Heart right ventricle (tissue), 16 donors: ENCODE measurements around the gene BYSL. TPM values are rescaled to one million over a fixed set of nuclear protein-coding genes. Genes with fewer than 3 reads are reported as not detected.

Source experiments
- ATAC-seq, 8 donors: fragments of 200-7000 bp; cut with Tn5 transposase; one replicate each; pipeline ENCODE4 v1.9.1; 2020; ENCODE audit warnings: mild to moderate bottlenecking in 8 of 8, moderate library complexity in 8 of 8, moderate number of reproducible peaks in 1 of 8
- DNase-seq, 2 donors: peaks; one replicate each; pipeline ENCODE4 v3.0.0-alpha.2; 2020
- H3K27ac ChIP-seq, 10 donors: fragments of 200-600 bp; sonication (generic) in 2 of 10; one replicate each; pipeline versions ENCODE4 v1.5.0 to v1.8.0; 2020 to 2022; ENCODE audit warnings: mild to moderate bottlenecking in 3 of 10
- H3K27me3 ChIP-seq, 7 donors: fragments of 200-600 bp; one replicate each; pipeline ENCODE4 v1.8.0; 2021 to 2022; ENCODE audit warnings: mild to moderate bottlenecking in 2 of 7
- H3K36me3 ChIP-seq, 9 donors: fragments of 200-600 bp; sonication (generic) in 1 of 9; one replicate each; pipeline versions ENCODE4 v1.5.0 to v1.8.0; 2020 to 2022; ENCODE audit warnings: mild to moderate bottlenecking in 2 of 9
- H3K4me1 ChIP-seq, 9 donors: fragments of 200-600 bp; sonication (generic) in 1 of 9; one replicate each; pipeline versions ENCODE4 v1.5.0 to v1.8.0; 2020 to 2022; ENCODE audit warnings: mild to moderate bottlenecking in 4 of 9
- H3K4me3 ChIP-seq, 10 donors: fragments of 200-600 bp; sonication (generic) in 2 of 10; one replicate each; pipeline versions ENCODE4 v1.5.0 to v1.8.0; 2020 to 2022; ENCODE audit warnings: mild to moderate bottlenecking in 7 of 10, moderate library complexity in 2 of 10
- H3K9me3 ChIP-seq, 11 donors: fragments of 200-600 bp in 10 of 11; sonication (generic) in 2 of 11; one replicate each; pipeline versions ENCODE4 v1.5.0 to v1.8.0; 2013 to 2022; ENCODE audit warnings: mild to moderate bottlenecking in 2 of 11, control low read depth in 1 of 11, moderate library complexity in 1 of 11
- WGBS, 2 donors: extraction: QIAGEN DNeasy Blood & Tissue Kit; methylation state at CpG; one replicate each; pipeline ENCODE4 v1.1.7; 2013; ENCODE audit warnings: inconsistent platforms in 1 of 2; 5-methylcytosine and 5-hydroxymethylcytosine counted together
- intact Hi-C, 10 donors: fragments of 100-400 bp; cut with DNase I; formaldehyde crosslinking; loops; one replicate each; pipeline versions ENCODE4 v1.11.1 to v1.14.2; 2022
- polyA plus RNA-seq, 2 donors: library from polyadenylated mRNA; stranded (reverse); fragments of 200-250 nt; gene quantifications; one replicate each; pipeline ENCODE4 v1.2.3, GENCODE V29; 2013
- total RNA-seq, 10 donors: library from RNA; stranded (reverse); fragmentation: NEBNext Ultra II Directional in 3 of 10; extraction: Animal tissue kit (Norgen Biotek cat#: 25700) in 3 of 10; gene quantifications; one replicate each; pipeline versions ENCODE4 v1.2.1 to v1.2.4, GENCODE V29; 2021 to 2023
- TF ChIP-seq, protein P1 (sequence below), 9 donors: fragments of 200-600 bp; sonication (generic) in 2 of 9; IDR thresholded peaks; one replicate each; pipeline versions ENCODE4 v1.5.0 to v1.8.0; 2021 to 2022; ENCODE audit warnings: antibody characterized with exemption in 9 of 9, mild to moderate bottlenecking in 5 of 9, moderate library complexity in 1 of 9
- donor health status: Arrhythmogenic right ventricular cardiomyopathy.
- donor health status: ischemic (EF 13 %, LVEDD 7.1; RV severe dilation, severe dysfunction).
- donor health status: healthy with polysubstance abuse.
- donor health status: DM: no; HTN: yes; CAD: no.
- donor health status: DM: no; HTN: no; CAD: no.
- donor health status: ischemic (EF 25% LVEDD 6.9; RV normal size, moderate dysfunction).
- donor health status: ischemic (EF 25% LVEDD 5.7; RV mildly dilated, moderate dysfunction).
- donor health status: healthy.
- donor health status: DM: yes; HTN: yes; CAD: no.
- donor health status: Ischemic cardiomyopathy.
- donor health status: ischemic (EF 35%, LVEDD 5.7; RV mildly dilated, moderate dysfunction).
- donor health status: nonischemic (EF 11% LVEDD 7.7; RV severe dilation, severe dysfunction).
- donor health status: DM: yes; HTN: yes; CAD: no.
- donor health status: PGD.
- donor health status: ischemic (EF 29% LVEDD 5.4; RV normal size, mild dysfunction).
- donor health status: nonischemic (EF 23%, LVEDD 6.1; RV moderate dilation, normal function).

Gene BYSL
- total and polyA plus RNA-seq, 12 donors, result 4.3 to 20.0 (median 9.9) TPM

DNA sequence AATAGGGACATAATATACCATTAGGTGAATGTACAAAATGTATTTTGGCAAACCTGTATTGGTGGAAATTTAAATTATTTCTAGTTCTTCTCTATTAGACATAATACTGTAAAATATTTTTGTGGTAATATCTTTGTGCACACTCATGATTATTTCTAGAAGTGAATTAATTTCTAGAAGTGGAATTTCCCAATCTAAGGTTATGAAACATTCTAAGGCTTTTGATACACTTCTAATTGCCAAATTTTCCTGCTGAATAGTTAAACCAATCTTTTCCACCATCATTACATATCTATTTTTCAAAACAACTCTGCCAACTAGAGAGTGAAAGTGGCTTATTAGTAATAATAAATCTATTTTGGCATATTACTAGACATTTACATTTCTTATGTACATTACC, 22.2 kb downstream of the BYSL start:
- Histone ChIP-seq H3K36me3 (peaks cover 0 to 2% (median 0%) of the 10 kb centered on the region in 9 donors), H3K27me3 (no peaks in the 10 kb centered on the region), H3K4me3 (no peak overlapping the region), H3K9me3 (no peaks in the 10 kb centered on the region), H3K27ac (no peak overlapping the region), H3K4me1 (peaks cover 19 to 45% (median 34%) of the 10 kb centered on the region in 9 donors)
- DNase-seq, result no peak
- ATAC-seq, result no peak
- TF ChIP-seq, protein P1, sequence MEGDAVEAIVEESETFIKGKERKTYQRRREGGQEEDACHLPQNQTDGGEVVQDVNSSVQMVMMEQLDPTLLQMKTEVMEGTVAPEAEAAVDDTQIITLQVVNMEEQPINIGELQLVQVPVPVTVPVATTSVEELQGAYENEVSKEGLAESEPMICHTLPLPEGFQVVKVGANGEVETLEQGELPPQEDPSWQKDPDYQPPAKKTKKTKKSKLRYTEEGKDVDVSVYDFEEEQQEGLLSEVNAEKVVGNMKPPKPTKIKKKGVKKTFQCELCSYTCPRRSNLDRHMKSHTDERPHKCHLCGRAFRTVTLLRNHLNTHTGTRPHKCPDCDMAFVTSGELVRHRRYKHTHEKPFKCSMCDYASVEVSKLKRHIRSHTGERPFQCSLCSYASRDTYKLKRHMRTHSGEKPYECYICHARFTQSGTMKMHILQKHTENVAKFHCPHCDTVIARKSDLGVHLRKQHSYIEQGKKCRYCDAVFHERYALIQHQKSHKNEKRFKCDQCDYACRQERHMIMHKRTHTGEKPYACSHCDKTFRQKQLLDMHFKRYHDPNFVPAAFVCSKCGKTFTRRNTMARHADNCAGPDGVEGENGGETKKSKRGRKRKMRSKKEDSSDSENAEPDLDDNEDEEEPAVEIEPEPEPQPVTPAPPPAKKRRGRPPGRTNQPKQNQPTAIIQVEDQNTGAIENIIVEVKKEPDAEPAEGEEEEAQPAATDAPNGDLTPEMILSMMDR (IDR thresholded peaks at IDR 0.05), result no peak
- intact Hi-C loops, result loop anchor here in 4 of 10 donors (5.0 kb wide), 2 partner anchors 99 to 156 kb away; partner anchors contain the start of gene TOMM6 (in 2 of the 4)

DNA sequence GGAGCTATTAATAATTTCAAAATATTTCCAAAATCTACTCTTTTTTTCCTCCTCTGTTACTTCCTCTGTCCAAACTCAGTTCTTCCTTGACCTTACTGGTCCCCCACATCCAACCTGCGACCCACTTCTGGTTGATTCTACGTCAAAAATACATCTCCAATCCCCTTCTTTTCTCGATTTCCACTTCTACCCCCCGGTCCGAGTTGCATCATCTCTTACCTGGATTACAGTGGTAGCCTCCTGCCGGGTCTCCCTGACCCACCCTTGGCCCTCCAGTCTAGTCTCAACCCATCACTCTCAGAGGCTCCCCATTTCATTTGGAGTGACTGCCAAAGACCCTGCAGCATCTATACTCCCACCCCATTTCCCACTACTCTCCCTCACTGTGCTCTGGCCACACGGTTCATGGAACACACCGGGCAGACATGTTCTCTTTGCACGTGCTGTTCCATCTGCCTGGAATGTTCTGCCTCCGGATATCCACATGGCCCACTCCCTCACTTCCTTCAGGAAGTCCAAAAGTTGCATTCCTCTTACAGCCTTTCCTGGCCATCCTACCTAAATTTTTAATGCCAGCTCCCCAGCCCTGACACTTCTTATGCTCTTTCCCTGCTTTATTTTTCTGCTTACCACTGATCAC, 26.4 kb downstream of the BYSL start:
- WGBS, 2 donors, result 71 to 83% methylated on average over 10 of the region's 10 CpGs
- no peaks in the 10 kb centered on the region for H3K9me3 ChIP-seq
- no peaks in the 10 kb centered on the region for H3K27me3 ChIP-seq
- H3K4me3 ChIP-seq, result no peak overlapping the region
- H3K36me3 ChIP-seq, result no peaks in the 10 kb centered on the region
- intact Hi-C loops, result no loop called here
- TF ChIP-seq, protein P1 (IDR thresholded peaks at IDR 0.05), result no peak
- DNase-seq (no peak), ATAC-seq (peak in 4 of 8 donors; percentile 27 to 65 (median 50))
- H3K27ac ChIP-seq, result peak overlapping the region in 3 of 10 donors; percentile 15 to 62 (median 16)
- H3K4me1 ChIP-seq, result peaks cover 0 to 20% (median 7%) of the 10 kb centered on the region in 9 donors

DNA sequence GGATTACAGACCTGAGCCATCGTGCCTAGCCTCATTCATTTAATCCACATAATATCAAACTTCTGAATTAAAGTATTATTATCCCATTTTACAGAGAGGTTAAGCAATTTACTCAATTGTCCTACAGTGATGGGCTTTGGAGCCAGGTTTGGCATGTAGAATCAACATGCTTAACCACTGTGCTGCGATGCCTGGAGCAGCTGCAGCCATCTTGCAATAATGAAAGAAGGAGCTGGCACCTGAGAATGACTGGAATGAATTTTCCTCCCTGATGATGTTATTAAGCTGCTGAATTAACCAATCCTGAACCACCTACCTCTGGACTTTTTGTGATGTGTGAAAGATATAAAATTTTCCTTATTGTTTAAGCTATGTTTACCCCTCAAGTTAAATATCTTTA, 33.4 kb downstream of the BYSL start:
- intact Hi-C loops, result no loop called here
- WGBS, 2 donors, result 95 to 97% methylated on average over 2 of the region's 2 CpGs
- H3K4me1 ChIP-seq, result no peaks in the 10 kb centered on the region

GRCh38 chr6:41955412-41955811, 34.1 kb downstream of the BYSL start:
- 81 to 84% methylated on average over 2 of the region's 2 CpGs for WGBS, 2 donors
- TF ChIP-seq, protein P1 (IDR thresholded peaks at IDR 0.05), result no peak
- no peak for DNase-seq
- Histone ChIP-seq H3K36me3 (no peaks in the 10 kb centered on the region), H3K27ac (no peak overlapping the region), H3K4me1 (no peaks in the 10 kb centered on the region), H3K9me3 (no peaks in the 10 kb centered on the region), H3K27me3 (no peaks in the 10 kb centered on the region), H3K4me3 (no peak overlapping the region)
- intact Hi-C loops, result no loop called here
- ATAC-seq, result no peak

More for the DNA sequence above, 33.4 kb downstream of the BYSL start:
- Histone ChIP-seq H3K27ac (no peak overlapping the region), H3K27me3 (no peaks in the 10 kb centered on the region), H3K9me3 (no peaks in the 10 kb centered on the region), H3K4me3 (no peak overlapping the region), H3K36me3 (no peaks in the 10 kb centered on the region)
- TF ChIP-seq, protein P1 (IDR thresholded peaks at IDR 0.05), result no peak
- no peak for ATAC-seq
- DNase-seq, result no peak
